Measurements from ENCODE around the gene PKD1.

Gene PKD1

DNA sequence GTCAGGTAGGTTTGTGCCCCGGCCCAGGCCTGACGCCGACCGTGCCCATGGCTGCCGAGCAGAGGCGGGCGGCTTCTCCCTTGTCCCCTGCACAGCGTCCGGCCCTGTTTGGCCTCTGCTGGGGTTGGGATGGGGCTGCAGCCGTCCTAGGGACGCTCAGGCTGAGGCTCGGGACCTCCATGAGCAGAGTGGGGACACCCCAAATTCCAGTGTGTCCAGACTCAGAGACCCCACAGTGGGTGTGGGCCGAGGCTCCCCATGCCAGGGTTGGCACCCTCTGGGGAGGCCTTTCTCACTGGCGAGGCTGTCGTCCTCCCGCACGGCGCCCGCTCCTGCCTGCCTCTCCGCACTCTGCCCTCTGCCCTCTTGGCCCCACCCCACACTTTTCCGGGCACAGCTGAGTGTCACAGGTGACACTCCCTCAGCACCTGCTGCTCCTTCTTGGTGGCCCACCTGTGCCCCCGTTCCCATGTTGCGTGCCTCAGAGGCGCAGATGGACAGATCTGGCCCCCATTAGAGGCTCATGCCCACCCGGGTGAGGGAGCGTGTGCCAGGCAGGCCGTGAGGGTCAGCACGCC lies 36.0 kb upstream of the PKD1 start:
- Histone ChIP-seq H3K9me3 (no peaks in the 10 kb centered on the region), H3K27me3 (no peaks in the 10 kb centered on the region), H3K27ac (peak overlapping the region; percentile 92), H3K9ac (peak overlapping the region; percentile 80), H4K20me1 (peaks cover 45% of the 10 kb centered on the region), H3K36me3 (peaks cover 78% of the 10 kb centered on the region), H3K4me3 (no peak overlapping the region), H3K4me1 (peaks cover 50% of the 10 kb centered on the region), H3K4me2 (peak overlapping the region; percentile 95)
- TF ChIP-seq Cebpa-rat (IDR thresholded peaks at IDR 0.05) = no peak

GRCh38 chr16:2170587-2171435 lies 35.1 kb upstream of the PKD1 start:
- peak overlapping the region; percentile 92 for H3K27ac ChIP-seq
- H3K9me3 ChIP-seq = no peaks in the 10 kb centered on the region
- peak overlapping the region; percentile 95 for H3K4me2 ChIP-seq
- H3K4me1 ChIP-seq = peaks cover 50% of the 10 kb centered on the region
- no peaks in the 10 kb centered on the region for H3K27me3 ChIP-seq
- peaks cover 78% of the 10 kb centered on the region for H3K36me3 ChIP-seq
- peak overlapping the region; percentile 64 for H3K4me3 ChIP-seq
- peaks cover 54% of the 10 kb centered on the region for H4K20me1 ChIP-seq
- no peak for TF ChIP-seq Cebpa-rat (IDR thresholded peaks at IDR 0.05)
- H3K9ac ChIP-seq = peak overlapping the region; percentile 80

GRCh38 chr16:2170080-2170479 lies 34.4 kb upstream of the PKD1 start:
- H3K36me3 ChIP-seq = peaks cover 78% of the 10 kb centered on the region
- H3K9ac ChIP-seq = peak overlapping the region; percentile 80
- no peaks in the 10 kb centered on the region; the same call in 1 of the 2 replicates for H3K9me3 ChIP-seq
- no peak for TF ChIP-seq Cebpa-rat (IDR thresholded peaks at IDR 0.05)
- peak overlapping the region; percentile 95 for H3K4me2 ChIP-seq
- H3K27ac ChIP-seq = peak overlapping the region; percentile 92
- peaks cover 61% of the 10 kb centered on the region for H4K20me1 ChIP-seq
- peaks cover 50% of the 10 kb centered on the region for H3K4me1 ChIP-seq
- no peaks in the 10 kb centered on the region for H3K27me3 ChIP-seq
- H3K4me3 ChIP-seq = peak overlapping the region; percentile 64

DNA sequence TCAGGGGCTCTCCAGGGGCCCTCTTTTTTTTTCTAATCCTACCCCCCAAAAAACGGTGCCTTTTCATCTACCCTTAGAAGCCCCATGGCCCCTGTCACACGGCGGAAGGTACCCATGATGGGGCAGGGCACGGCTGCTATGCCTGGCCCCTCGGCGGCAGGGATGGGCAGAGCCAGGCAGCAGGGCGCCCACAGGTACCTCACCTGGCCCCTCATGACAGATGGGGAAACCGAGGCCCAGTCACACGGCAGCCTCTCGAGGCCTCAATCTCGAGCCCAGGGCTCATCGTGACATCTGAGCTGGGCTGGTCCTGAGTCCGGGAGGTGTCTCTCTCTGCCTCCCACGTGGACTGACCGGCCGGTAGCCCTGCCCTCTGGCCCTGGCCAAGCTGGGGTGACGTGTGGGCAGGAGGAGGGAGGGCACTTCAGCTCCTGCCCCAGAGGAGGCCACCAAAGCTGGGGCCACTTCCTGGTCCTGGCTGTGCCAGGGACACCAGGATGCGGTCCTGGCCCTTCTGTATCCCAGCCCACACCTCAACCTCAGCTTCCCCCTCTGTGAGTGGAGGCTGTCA lies 31.5 kb upstream of the PKD1 start:
- H3K9ac ChIP-seq = peak overlapping the region; percentile 80; the same call in 1 of the 2 replicates
- H3K9me3 ChIP-seq = peaks cover 16% of the 10 kb centered on the region; the same call in 1 of the 2 replicates
- H3K36me3 ChIP-seq = peaks cover 78% of the 10 kb centered on the region
- H3K27me3 ChIP-seq = no peaks in the 10 kb centered on the region
- H3K4me2 ChIP-seq = no peak overlapping the region
- H3K27ac ChIP-seq = 0 out of 2 replicates have a peak overlapping the region, but pooled peaks have one; percentile 92
- H3K4me3 ChIP-seq = no peak overlapping the region
- H3K4me1 ChIP-seq = peaks cover 64% of the 10 kb centered on the region
- no peak for TF ChIP-seq Cebpa-rat (IDR thresholded peaks at IDR 0.05)
- peaks cover 86% of the 10 kb centered on the region for H4K20me1 ChIP-seq

DNA sequence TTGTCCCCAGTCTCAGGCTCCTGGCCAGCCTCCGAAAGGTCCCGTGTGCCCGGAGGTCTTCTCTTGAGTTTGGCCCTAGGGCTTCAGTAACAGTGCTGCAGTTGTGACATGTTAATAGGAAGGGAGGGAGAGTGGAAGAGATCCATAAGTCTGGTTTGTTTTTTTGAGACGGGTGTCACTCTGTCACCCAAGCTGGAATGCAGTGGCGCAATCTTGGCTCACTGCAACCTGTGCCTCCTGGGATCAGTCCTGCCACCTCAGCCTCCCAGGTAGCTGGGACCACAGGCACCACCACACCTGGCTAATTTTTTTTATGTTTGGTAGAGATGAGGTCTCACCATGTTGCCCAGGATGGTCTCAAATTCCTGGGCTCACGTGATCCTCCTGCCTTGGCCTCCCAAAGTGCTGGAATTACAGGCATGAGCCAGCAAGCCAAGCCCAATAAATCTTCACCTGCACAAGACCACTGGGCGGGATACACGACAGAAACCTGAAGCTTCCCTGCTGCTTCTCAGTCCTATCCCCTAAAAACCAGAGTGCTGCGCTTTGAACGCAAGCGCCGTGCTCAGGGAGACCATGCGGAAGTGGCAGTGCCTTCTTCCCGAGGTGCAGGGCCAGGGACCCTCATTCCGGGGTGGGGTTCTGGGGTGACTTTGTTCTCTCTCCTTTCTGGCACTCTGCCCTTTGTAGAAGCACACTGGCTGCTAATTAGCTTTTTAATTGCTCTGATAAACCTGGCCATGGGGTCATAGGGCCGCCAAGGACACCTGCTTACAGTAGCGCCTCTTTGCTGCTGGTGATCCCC lies 30.8 kb upstream of the PKD1 start:
- Histone ChIP-seq H4K20me1 (peaks cover 90% of the 10 kb centered on the region), H3K27ac (no peak overlapping the region), H3K9ac (no peak overlapping the region), H3K36me3 (peaks cover 75% of the 10 kb centered on the region), H3K27me3 (no peaks in the 10 kb centered on the region), H3K4me2 (no peak overlapping the region), H3K4me1 (peaks cover 64% of the 10 kb centered on the region), H3K4me3 (no peak overlapping the region), H3K9me3 (peaks cover 16% of the 10 kb centered on the region; the same call in 1 of the 2 replicates)
- no peak for TF ChIP-seq Cebpa-rat (IDR thresholded peaks at IDR 0.05)

- peaks cover 89% of the 10 kb centered on the region for H4K20me1 ChIP-seq
- H3K27ac ChIP-seq = no peak overlapping the region
- H3K4me2 ChIP-seq = no peak overlapping the region
- no peak overlapping the region for H3K4me3 ChIP-seq
- H3K9me3 ChIP-seq = peaks cover 16% of the 10 kb centered on the region; the same call in 1 of the 2 replicates
- H3K9ac ChIP-seq = no peak overlapping the region
- no peaks in the 10 kb centered on the region for H3K27me3 ChIP-seq
- H3K36me3 ChIP-seq = peaks cover 68% of the 10 kb centered on the region
- no peak for TF ChIP-seq Cebpa-rat (IDR thresholded peaks at IDR 0.05)
- peaks cover 63% of the 10 kb centered on the region for H3K4me1 ChIP-seq
Measured at GRCh38 chr16:2165861-2166260, 30.2 kb upstream of the PKD1 start.

GRCh38 chr16:2163211-2163881 lies 27.6 kb upstream of the PKD1 start:
- H3K9me3 ChIP-seq = peaks cover 16% of the 10 kb centered on the region; the same call in 1 of the 2 replicates
- H4K20me1 ChIP-seq = peaks cover 91% of the 10 kb centered on the region
- H3K27me3 ChIP-seq = no peaks in the 10 kb centered on the region
- H3K27ac ChIP-seq = peak overlapping the region; percentile 87
- TF ChIP-seq Cebpa-rat (IDR thresholded peaks at IDR 0.05) = no peak
- no peak overlapping the region for H3K4me2 ChIP-seq
- H3K9ac ChIP-seq = no peak overlapping the region
- H3K4me1 ChIP-seq = peaks cover 62% of the 10 kb centered on the region
- no peak overlapping the region for H3K4me3 ChIP-seq
- peaks cover 66% of the 10 kb centered on the region for H3K36me3 ChIP-seq

DNA sequence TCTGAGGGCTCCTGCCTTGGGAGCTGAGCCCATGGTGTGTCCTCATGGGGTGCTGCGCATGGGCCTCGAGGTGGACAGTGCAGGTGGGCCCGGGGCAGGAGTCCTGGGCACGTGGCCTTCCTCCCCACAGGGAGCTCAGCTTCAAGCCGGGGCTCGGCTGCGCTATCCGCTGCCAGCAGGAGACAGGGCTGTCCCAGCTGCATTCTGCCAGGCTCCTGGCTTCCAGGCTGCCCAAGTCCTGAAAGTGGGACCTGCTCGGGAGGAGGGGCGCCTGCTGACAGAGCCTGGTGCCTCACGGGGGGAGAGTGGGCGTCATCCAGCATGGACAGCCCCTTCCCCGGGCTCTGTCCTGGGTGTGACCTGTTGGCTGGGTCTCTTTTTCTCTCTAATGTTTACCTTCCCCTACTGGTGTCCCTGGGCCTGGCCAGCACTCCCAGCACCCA lies 27.0 kb upstream of the PKD1 start:
- peaks cover 91% of the 10 kb centered on the region for H4K20me1 ChIP-seq
- no peak overlapping the region for H3K9ac ChIP-seq
- peak overlapping the region; percentile 98 for H3K4me2 ChIP-seq
- peaks cover 66% of the 10 kb centered on the region for H3K36me3 ChIP-seq
- no peak overlapping the region for H3K4me3 ChIP-seq
- H3K27ac ChIP-seq = peak overlapping the region; percentile 87
- H3K9me3 ChIP-seq = peaks cover 16% of the 10 kb centered on the region; the same call in 1 of the 2 replicates
- H3K27me3 ChIP-seq = no peaks in the 10 kb centered on the region
- H3K4me1 ChIP-seq = peaks cover 62% of the 10 kb centered on the region
- no peak for TF ChIP-seq Cebpa-rat (IDR thresholded peaks at IDR 0.05)

GRCh38 chr16:2161911-2162310 lies 26.2 kb upstream of the PKD1 start:
- H3K4me2 ChIP-seq = peak overlapping the region; percentile 98
- peaks cover 63% of the 10 kb centered on the region for H3K4me1 ChIP-seq
- H3K36me3 ChIP-seq = peaks cover 60% of the 10 kb centered on the region
- peaks cover 91% of the 10 kb centered on the region for H4K20me1 ChIP-seq
- TF ChIP-seq Cebpa-rat (IDR thresholded peaks at IDR 0.05) = no peak
- peak overlapping the region; percentile 87 for H3K27ac ChIP-seq
- H3K9me3 ChIP-seq = peaks cover 16% of the 10 kb centered on the region; the same call in 1 of the 2 replicates
- peak overlapping the region; percentile 60 for H3K9ac ChIP-seq
- no peaks in the 10 kb centered on the region for H3K27me3 ChIP-seq
- H3K4me3 ChIP-seq = peak overlapping the region; percentile 26; the same call in 1 of the 2 replicates

Data from BLaER1 (cell line).